GM13977 (cell line): ENCODE measurements around the gene PALLD.

ENCODE experiments used
- DNase-seq: peaks from one replicate; pipeline ENCODE4 v3.0.0; 2012; ENCODE audit warnings: low spot score
- in situ Hi-C: fragments of 300-500 bp; cut with MboI; formaldehyde crosslinking; loops from one replicate; pipeline ENCODE4 v1.12.0; 2022; ENCODE audit warnings: low sequenced_read_pairs, low pct_unique_long_range_greater_than_20kb, mixed read lengths, inconsistent platforms; ENCODE audit not compliant: unreplicated experiment
- TF ChIP-seq, protein P1 (sequence below): IDR thresholded peaks from 2 replicates; pipeline ENCODE4 v1.5.1; 2012; ENCODE audit warnings: mild to moderate bottlenecking, control low read depth; ENCODE audit not compliant: insufficient read depth; ENCODE audit errors: extremely low read depth, missing control alignments

The PALLD gene

DNA sequence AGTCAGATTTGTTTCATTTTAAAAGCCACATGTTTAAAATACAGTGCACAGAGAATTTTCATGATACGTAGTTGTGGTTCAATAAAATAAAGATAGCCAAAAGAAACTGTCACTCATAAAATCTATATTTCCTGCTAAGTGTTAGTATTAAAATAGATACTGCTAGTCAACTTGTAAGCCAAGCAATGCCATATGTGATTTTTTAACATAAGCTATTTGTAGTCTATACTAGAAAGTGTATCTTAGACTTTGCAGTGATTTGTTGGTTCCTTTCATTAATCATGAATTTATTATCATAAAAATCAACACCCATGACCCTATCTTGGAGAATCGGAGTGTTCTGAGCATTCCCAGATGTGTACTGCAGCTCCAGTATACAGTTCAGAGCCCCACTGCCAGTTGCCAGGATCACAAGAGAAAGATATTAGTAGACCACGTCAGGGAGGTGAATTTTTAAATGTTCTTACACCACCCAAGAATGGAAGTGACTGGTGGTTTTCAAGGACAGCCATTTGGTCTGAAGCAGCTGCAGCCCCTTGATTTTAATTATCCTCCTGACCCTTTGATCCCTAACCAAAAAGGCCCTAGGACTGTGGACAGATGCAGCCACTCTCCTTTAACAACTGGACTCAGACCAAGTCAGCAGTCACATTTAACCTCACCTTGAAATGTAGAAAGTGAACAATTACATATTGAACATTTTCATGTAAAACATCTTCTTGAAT, 163.1 kb downstream of the PALLD start:
- DNase-seq, result no peak
- in situ Hi-C loops, result no loop called here
- TF ChIP-seq, protein P1, sequence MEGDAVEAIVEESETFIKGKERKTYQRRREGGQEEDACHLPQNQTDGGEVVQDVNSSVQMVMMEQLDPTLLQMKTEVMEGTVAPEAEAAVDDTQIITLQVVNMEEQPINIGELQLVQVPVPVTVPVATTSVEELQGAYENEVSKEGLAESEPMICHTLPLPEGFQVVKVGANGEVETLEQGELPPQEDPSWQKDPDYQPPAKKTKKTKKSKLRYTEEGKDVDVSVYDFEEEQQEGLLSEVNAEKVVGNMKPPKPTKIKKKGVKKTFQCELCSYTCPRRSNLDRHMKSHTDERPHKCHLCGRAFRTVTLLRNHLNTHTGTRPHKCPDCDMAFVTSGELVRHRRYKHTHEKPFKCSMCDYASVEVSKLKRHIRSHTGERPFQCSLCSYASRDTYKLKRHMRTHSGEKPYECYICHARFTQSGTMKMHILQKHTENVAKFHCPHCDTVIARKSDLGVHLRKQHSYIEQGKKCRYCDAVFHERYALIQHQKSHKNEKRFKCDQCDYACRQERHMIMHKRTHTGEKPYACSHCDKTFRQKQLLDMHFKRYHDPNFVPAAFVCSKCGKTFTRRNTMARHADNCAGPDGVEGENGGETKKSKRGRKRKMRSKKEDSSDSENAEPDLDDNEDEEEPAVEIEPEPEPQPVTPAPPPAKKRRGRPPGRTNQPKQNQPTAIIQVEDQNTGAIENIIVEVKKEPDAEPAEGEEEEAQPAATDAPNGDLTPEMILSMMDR, result no peak

DNA sequence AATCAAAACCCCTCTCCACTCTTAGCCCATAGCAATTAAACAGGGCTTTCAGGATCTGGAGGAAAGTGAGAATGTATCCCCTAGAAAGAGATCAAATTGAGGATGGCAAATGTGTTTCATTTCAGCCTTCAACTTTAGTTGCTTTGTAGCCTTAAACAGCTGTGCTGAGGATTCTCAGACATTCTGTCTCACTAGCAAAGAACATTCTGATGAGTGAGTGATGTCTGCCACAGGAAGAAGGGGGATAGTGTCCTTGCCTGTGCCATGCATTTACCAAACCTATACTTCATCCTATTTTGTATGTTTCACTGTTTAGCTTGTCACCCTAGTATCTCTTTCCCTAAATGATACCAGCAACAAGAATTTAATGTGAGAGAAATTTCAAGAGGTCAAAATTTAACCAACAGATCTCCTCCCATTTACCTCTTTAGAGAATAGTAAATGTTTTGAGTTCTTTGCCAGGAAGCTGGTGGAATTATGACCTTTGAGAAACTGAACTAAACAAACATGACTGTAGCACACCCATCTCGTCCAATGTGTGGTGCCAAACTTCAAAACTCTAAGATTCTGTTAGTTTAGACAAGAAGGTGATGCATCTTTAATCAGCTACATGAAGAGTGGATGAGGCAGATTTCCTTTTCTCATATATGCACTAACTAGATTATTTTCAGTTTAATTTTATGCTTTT, 165.6 kb downstream of the PALLD start:
- DNase-seq, result no peak
- in situ Hi-C loops, result no loop called here

DNA sequence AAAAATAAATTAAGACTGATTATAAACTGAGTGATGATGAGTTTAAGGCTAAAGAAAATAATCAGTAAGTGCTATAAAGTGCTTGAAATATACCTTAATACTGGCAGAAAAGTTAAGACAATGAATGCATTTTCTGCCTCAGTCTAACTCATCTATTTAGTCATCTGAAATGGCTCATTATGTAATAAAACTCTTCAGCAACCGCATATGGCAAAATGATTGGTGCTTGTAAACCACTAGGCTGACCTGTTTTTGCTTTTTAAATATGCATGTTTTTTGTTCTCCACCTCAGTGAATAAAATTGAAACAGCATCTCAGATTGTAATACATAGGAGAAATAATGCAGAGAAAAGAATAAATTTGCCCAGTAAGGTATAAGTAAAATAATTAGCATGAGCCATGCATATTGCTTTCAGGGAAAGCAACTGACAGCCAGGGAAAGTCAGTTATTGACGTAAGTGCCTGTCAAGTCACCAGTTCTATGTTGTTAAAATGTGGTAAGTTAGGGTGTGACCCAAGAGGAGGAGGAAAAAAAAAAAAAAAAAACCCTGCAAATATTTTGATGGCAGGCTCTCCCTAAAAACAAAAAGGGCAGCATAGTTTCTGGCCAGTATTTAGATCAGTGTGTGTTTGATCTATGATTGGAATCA, 167.5 kb downstream of the PALLD start:
- in situ Hi-C loops, result no loop called here
- TF ChIP-seq, protein P1, result no peak
- DNase-seq, result no peak

More for the DNA sequence above, 165.6 kb downstream of the PALLD start:
- TF ChIP-seq, protein P1, result no peak

DNA sequence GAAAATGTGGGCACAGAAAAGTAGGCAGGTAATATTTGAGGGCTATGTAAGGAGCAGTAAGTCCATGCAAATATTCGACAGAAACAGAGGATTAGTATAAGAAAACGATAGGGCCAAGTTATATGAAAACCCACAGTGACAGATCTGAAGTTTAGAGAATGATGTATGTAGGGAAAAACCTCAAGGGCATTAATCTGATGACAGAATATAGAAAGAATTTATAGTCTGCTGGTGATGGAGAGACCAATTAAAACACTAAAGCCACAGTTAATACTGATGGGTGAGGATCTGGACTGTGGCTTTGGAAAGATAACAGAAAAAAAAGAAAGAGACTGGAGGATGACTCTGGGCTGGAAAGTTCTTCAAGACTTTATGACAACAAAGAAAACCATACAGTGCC, 169.7 kb downstream of the PALLD start:
- in situ Hi-C loops, result no loop called here
- DNase-seq, result no peak
- TF ChIP-seq, protein P1, result no peak

DNA sequence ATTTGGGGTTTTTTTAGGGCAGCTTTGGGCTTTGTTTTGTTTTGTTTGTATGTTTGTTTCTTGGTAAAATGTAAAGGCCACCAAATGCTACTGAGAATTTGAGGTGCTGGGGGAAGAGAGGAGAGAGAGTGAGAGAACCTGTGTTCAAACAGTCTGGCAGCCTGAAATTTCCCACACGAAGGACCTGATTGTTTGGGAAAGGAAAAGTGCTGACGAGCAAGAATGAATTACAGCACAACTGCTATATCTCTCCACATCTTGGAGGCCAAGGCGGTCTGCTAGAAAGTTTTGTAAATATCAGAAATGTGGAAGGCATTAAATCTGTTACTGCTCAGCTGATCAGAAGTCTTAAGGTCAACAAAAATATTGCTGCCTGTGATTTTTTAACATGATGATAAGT, 170.5 kb downstream of the PALLD start:
- in situ Hi-C loops, result no loop called here
- DNase-seq, result no peak
- TF ChIP-seq, protein P1, result no peak

DNA sequence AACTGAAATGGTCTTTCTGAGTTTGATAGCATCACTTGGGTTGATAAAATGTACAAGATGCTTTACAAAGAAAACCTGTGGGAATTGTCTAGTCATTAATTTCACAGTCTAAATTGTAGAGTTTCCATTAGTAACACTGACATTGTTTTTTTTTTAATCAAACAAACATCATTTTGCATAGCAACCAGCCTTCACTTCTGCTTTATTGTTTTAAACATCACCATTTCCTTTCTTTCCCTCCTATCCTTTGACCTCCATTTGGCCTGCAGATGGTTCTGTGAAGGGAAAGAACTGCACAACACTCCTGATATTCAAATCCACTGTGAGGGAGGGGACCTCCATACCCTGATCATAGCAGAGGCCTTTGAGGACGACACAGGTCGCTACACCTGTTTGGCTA, 171.1 kb downstream of the PALLD start:
- TF ChIP-seq, protein P1, result no peak
- DNase-seq, result no peak

More for the DNA sequence above, 171.1 kb downstream of the PALLD start:
- in situ Hi-C loops, result no loop called here
